ENCODE measurements around the gene IKBKG. TPM values are rescaled to one million over a fixed set of nuclear protein-coding genes. Genes with fewer than 3 reads are reported as not detected.
"Not testable (repeated sequence)": the region's sequence is repeated elsewhere in the genome, so short reads cannot be mapped to it uniquely, and the experiment has no call there.

Gene IKBKG
- total RNA-seq, 2 donors from 2014 or later, result 9.9 to 11.9 TPM

DNA sequence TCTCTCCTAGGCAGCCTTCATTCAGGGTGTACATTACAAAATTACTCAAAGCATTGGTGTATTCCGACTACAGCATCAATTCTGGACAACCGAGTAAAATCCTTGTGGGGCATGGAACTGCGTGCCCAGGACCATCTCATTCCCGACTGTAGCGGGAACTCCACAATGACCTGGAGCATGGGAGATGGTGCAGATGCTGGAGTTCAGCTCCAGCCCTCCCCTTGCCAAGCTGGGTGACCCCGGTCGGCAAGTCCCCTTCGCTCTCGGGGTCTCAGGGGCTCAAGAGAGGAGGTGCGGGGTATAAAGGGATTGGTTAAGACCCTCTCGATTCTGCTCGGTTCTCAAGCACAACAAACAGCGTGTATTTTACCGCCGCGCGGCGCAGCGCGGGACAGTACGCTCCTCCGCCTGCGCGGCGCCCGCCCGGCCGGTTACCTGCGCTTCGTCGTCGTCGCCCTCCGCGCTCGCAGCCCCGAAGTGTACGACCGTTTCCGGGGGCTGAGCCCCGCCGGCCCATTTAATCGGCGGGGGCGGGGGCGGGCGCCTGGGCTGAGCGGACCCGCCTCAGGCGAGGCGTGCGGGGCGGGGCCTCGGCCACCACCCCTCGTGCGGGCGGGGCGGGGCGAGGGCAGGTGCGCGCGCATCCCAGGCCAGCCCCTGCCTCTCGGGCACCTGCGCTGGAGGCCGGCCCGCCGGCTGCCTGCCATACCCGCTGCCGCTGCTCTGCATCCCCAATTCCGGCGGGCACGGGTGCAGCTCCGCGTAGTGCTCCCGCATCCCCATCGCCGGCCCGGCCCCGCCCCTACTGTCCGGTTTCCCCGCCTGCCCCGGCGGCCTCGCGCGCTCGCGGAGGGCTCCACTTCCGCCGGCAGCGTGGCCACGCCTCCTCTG, 821 bp upstream of the IKBKG start, which contains the start of gene G6PD:
TSS of gene G6PD (minus strand) at position 493 of the 891 bp plus-strand sequence. CDS start 691 bp downstream, outside the sequence.
- H3K36me3 ChIP-seq (replicated peaks in 1 of 2; ENCODE audit: insufficient read depth in 1 of 2, low read depth in 2 of 2), result no peaks in the 10 kb centered on the region
- WGBS, 2 donors, result 2% methylated on average over 26 of the region's 92 CpGs; no CpG with 5 or more reads in 1 of the 2 donors
- H3K9me3 ChIP-seq, result no peaks in the 10 kb centered on the region
- peak; percentile 82 for ATAC-seq
- TF ChIP-seq POLR2A (IDR thresholded peaks at IDR 0.05), result peak in 1 of 3 donors; percentile 8
- TF ChIP-seq, protein P1, sequence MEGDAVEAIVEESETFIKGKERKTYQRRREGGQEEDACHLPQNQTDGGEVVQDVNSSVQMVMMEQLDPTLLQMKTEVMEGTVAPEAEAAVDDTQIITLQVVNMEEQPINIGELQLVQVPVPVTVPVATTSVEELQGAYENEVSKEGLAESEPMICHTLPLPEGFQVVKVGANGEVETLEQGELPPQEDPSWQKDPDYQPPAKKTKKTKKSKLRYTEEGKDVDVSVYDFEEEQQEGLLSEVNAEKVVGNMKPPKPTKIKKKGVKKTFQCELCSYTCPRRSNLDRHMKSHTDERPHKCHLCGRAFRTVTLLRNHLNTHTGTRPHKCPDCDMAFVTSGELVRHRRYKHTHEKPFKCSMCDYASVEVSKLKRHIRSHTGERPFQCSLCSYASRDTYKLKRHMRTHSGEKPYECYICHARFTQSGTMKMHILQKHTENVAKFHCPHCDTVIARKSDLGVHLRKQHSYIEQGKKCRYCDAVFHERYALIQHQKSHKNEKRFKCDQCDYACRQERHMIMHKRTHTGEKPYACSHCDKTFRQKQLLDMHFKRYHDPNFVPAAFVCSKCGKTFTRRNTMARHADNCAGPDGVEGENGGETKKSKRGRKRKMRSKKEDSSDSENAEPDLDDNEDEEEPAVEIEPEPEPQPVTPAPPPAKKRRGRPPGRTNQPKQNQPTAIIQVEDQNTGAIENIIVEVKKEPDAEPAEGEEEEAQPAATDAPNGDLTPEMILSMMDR (IDR thresholded peaks at IDR 0.05), result peak in 3 of 7 experiments; percentile 8 to 24 (median 17)
- peak within 1 kb of the TSS; percentile 41 to 45 for H3K4me3 ChIP-seq
- peak; percentile 76 to 85 (median 77) for DNase-seq
- intact Hi-C loops (cut with DNase I), result no loop called here
- peak within 1 kb of the TSS; percentile 64 to 93 (median 80) for H3K27ac ChIP-seq
- H3K27me3 ChIP-seq, result no peaks in the 10 kb centered on the region
- peaks cover 22% of the 10 kb centered on the region for H3K4me1 ChIP-seq

DNA sequence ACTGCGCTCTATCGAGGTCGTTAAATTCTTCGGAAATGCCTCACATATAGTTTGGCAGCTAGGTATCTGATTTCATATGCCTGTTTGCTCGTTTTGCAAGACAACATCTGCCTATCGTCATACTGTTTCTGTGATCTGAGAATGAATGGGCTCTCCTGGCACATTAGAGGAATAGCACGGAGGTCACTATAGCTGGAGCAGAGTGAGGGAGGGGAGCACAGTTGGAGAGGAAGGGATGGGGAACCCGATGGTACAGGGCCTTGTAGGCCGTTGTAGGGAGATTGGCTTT, 552 bp downstream of the IKBKG start:
- TF ChIP-seq POLR2A (IDR thresholded peaks at IDR 0.05), result no peak
- TF ChIP-seq, protein P1 (IDR thresholded peaks at IDR 0.05), result no peak
- H3K27me3 ChIP-seq, result no peaks in the 10 kb centered on the region
- intact Hi-C loops (cut with DNase I), result no loop called here
- 0 to 1% methylated on average over 8 to 9 of the region's 9 CpGs for WGBS, 2 donors
- peak overlapping the region; percentile 41 to 45 for H3K4me3 ChIP-seq
- DNase-seq (no peak), ATAC-seq (no peak)
- peaks cover 14% of the 10 kb centered on the region for H3K4me1 ChIP-seq
- no peaks in the 10 kb centered on the region for H3K9me3 ChIP-seq
- H3K36me3 ChIP-seq (replicated peaks in 1 of 2; ENCODE audit: insufficient read depth in 1 of 2, low read depth in 2 of 2), result no peaks in the 10 kb centered on the region
- H3K27ac ChIP-seq, result peak overlapping the region; percentile 64 to 93 (median 80)

DNA sequence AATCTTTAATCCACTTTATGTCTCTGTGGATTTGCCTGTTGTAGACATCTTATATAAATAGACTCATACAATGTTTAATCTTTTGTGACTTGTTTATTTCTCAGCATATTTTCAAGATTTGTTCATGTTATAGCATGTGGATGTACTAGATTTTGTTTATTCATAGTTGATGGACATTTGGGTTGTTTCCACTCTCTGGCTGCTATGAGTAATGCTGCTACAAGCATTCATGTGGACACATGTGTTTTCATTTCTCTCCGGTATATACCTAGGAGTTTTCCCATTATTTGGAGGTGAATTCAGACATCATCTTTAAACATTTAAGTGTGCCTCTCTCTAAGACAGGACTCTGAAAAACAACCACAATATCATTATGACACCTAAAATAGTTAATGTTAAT, 2.3 kb downstream of the IKBKG start:
- ATAC-seq (no peak), DNase-seq (no peak)
- 71 to 92% methylated on average over 1 of the region's 1 CpG for WGBS, 2 donors
- no peaks in the 10 kb centered on the region for H3K27me3 ChIP-seq
- H3K9me3 ChIP-seq, result no peaks in the 10 kb centered on the region
- H3K27ac ChIP-seq, result no peak overlapping the region
- peaks cover 14% of the 10 kb centered on the region for H3K4me1 ChIP-seq
- intact Hi-C loops (cut with DNase I), result no loop called here
- no peaks in the 10 kb centered on the region for H3K36me3 ChIP-seq (replicated peaks in 1 of 2; ENCODE audit: insufficient read depth in 1 of 2, low read depth in 2 of 2)
- TF ChIP-seq, protein P1 (IDR thresholded peaks at IDR 0.05), result no peak
- TF ChIP-seq POLR2A (IDR thresholded peaks at IDR 0.05), result no peak
- no peak overlapping the region for H3K4me3 ChIP-seq

DNA sequence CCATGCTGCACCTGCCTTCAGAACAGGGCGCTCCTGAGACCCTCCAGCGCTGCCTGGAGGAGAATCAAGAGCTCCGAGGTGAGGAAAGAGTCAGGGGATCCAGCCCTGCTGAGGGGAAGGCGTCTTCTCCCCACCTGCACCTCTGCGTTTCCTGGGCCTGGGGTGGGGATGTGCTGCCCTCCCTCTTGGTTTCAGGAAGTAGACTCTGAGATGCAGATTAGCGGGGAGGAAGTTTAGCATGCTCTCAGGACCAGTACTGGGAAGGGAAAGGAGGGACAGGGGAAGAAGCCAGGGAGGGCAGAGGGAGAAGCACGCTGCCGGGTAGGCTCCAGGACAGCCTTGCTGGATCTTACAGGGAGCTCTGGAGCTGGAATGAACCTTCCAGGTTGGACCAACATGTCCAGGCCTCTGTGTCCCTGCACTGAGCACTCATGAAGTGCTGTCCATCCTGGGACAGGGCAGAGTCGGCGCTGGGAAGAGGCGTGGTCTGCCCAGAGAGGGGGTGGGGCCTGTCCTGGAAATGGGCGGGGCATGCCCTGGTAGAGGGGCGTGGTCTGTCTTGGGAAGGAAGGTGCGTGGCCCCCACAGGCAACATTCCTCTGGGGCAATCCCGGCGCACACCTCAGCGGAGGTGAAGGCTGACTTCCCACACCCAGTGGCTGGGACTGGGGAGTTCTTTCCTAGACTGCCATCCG, 4.8 kb downstream of the IKBKG start:
- 67 to 87% methylated on average over 1 to 8 of the region's 18 CpGs for WGBS, 2 donors
- H3K4me3 ChIP-seq; intact Hi-C loops (cut with DNase I); ATAC-seq; H3K4me1 ChIP-seq; H3K9me3 ChIP-seq; H3K36me3 ChIP-seq (replicated peaks in 1 of 2; ENCODE audit: insufficient read depth in 1 of 2, low read depth in 2 of 2); H3K27ac ChIP-seq; H3K27me3 ChIP-seq; DNase-seq: not testable (repeated sequence)

GRCh38 chrX:154558060-154558690, 10.8 kb downstream of the IKBKG start:
- DNase-seq; H3K4me3 ChIP-seq; H3K27ac ChIP-seq; H3K27me3 ChIP-seq; intact Hi-C loops (cut with DNase I); H3K4me1 ChIP-seq; ATAC-seq; H3K36me3 ChIP-seq (replicated peaks in 1 of 2; ENCODE audit: insufficient read depth in 1 of 2, low read depth in 2 of 2); H3K9me3 ChIP-seq: not testable (repeated sequence)
- WGBS, 2 donors, result no CpG with 5 or more reads among the region's 24 CpGs

- H3K9me3 ChIP-seq; H3K4me1 ChIP-seq; DNase-seq; H3K36me3 ChIP-seq (replicated peaks in 1 of 2; ENCODE audit: insufficient read depth in 1 of 2, low read depth in 2 of 2); intact Hi-C loops (cut with DNase I); ATAC-seq; H3K27me3 ChIP-seq; H3K4me3 ChIP-seq; H3K27ac ChIP-seq: not testable (repeated sequence)
- WGBS, 2 donors, result no CpG with 5 or more reads among the region's 21 CpGs
Measured at GRCh38 chrX:154558896-154559295, 11.5 kb downstream of the IKBKG start.

- DNase-seq; ATAC-seq; H3K27ac ChIP-seq; H3K36me3 ChIP-seq (replicated peaks in 1 of 2; ENCODE audit: insufficient read depth in 1 of 2, low read depth in 2 of 2); H3K4me3 ChIP-seq; H3K4me1 ChIP-seq; H3K27me3 ChIP-seq; H3K9me3 ChIP-seq; intact Hi-C loops (cut with DNase I): not testable (repeated sequence)
- WGBS, 2 donors, result no CpG with 5 or more reads among the region's 31 CpGs
Measured at GRCh38 chrX:154560326-154560725, 12.9 kb downstream of the IKBKG start.

- H3K9me3 ChIP-seq; DNase-seq; ATAC-seq; H3K27me3 ChIP-seq; intact Hi-C loops (cut with DNase I); H3K4me3 ChIP-seq; H3K36me3 ChIP-seq (replicated peaks in 1 of 2; ENCODE audit: insufficient read depth in 1 of 2, low read depth in 2 of 2); H3K4me1 ChIP-seq; H3K27ac ChIP-seq: not testable (repeated sequence)
- WGBS, 2 donors, result no CpG with 5 or more reads among the region's 10 CpGs
Measured at GRCh38 chrX:154562295-154562694, 14.9 kb downstream of the IKBKG start.

Measured in body of pancreas (tissue), 4 donors.